Measurements from ENCODE around the gene RUFY2.
A peak's percentile ranks its signal among the peaks of the same experiment; 100 is the strongest.
"Not testable (repeated sequence)": the region's sequence is repeated elsewhere in the genome, so short reads cannot be mapped to it uniquely, and the experiment has no call there.

Gene RUFY2

DNA sequence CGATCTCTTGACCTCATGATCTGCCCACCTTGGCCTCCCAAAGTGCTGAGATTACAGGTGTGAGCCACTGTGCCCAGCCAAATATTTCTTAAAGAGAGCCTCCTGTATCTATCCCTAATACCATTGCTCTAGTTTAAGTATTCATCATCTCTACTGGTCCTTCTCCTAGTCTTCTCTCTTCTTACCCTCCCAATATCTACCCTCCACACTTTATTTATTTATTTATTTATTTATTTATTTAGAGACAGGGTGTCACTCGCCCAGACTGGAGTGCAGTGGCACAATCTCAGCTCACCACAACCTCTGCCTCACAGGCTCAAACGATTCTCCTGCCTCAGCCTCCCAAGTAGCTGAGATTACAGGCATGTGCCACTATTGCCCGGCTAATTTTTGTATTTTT, 82.7 kb downstream of the RUFY2 start:
- not testable (repeated sequence) for H3K9me3 Mint-ChIP-seq; H3K27me3 Mint-ChIP-seq; H3K4me3 Mint-ChIP-seq; H3K36me3 Mint-ChIP-seq; H3K27ac Mint-ChIP-seq; ATAC-seq (replicated peaks); DNase-seq
- H3K4me1 Mint-ChIP-seq: peaks cover 7 to 10% of the 10 kb centered on the region in 2 donors

DNA sequence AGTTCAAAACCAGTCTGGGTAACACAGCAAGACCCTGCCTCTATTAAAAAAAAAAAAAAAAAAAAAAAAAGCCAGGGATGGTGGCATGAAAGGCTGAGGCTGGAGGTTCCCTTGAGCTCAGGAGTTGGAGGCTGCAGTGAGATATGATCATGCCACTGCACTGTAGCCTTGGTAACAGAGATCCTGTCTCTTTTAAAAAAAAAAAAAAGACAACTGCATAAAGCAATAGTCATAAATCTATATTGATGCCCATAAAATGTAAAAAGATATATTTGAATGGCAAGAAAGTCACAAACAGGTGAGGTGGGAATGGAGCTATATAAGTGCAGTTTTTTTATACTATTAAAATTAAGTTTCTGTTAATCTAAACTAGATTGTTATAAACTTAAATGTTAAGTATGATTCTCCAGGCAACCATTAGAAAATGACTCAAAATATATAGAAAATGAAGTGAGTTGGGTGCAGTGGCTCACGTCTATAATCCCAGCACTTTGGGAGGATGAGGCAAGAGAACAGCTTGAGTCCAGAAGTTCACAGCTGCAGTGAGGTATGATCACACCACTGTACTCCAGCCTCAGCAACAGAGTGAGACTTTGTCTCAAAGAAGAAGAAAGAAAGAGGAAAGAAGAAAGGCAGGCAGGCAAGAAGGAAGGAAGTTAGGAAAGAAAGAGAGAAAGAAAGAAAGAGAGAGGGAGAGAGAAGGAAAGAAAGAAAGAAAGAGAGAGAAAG, 88.6 kb downstream of the RUFY2 start:
- H3K4me3 Mint-ChIP-seq: no peak overlapping the region
- no peak overlapping the region for H3K27ac Mint-ChIP-seq

DNA sequence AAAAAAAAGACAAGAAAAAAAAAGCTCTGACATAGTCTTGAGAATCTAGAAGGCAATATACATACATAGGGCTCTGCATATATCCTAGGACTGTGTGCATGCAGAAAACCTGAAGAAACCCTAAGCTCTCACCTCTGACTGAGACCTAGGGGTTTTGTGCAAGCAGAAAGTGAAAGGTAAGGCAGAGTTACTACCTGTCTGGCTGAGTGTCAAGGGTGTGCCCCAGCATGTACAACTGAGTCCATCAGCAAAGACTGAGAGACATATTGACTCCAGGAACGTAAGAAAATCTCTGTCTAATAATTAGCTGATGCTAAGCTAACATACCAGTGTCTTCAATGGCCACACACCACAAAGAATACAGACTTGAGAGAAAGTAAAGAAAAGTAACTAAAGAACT, 91.5 kb downstream of the RUFY2 start:
- H3K36me3 Mint-ChIP-seq: peaks cover 9 to 14% of the 10 kb centered on the region in 2 donors
- ATAC-seq (replicated peaks) (no peak), DNase-seq (no peak)
- H3K9me3 Mint-ChIP-seq: peaks cover 3 to 14% of the 10 kb centered on the region in 2 donors
- H3K27me3 Mint-ChIP-seq: no peaks in the 10 kb centered on the region
- no peak overlapping the region for H3K4me3 Mint-ChIP-seq
- no peak overlapping the region for H3K27ac Mint-ChIP-seq
- H3K4me1 Mint-ChIP-seq: peaks cover 0 to 4% of the 10 kb centered on the region in 2 donors

More for the DNA sequence above, 88.6 kb downstream of the RUFY2 start:
- DNase-seq: no peak
- no peak for ATAC-seq (replicated peaks)
- H3K27me3 Mint-ChIP-seq: no peaks in the 10 kb centered on the region
- peaks cover 4 to 14% of the 10 kb centered on the region in 2 donors for H3K9me3 Mint-ChIP-seq
- peaks cover 0 to 4% of the 10 kb centered on the region in 2 donors for H3K4me1 Mint-ChIP-seq
- H3K36me3 Mint-ChIP-seq: peaks cover 9 to 14% of the 10 kb centered on the region in 2 donors

DNA sequence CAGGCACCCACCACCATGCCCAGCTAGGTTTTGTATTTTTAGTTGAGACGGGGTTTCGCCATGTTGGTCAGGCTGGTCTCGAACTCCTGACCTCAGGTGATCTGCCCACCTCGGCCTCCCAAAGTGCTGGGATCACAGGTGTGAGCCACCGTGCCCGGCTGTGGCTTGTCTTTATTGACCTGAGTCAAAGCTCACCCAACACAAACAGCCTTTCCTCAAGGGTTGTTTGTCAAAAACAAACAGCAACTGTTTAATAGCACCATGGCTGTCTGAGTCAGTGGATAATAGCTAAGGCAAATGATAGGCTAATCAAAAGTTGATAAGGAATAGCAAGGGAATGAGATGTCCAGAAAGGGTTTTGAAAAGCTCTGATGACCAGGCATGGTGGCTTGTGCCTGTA, 92.1 kb downstream of the RUFY2 start:
- Mint-ChIP-seq H3K9me3 (peaks cover 3 to 14% of the 10 kb centered on the region in 2 donors), H3K36me3 (peaks cover 9 to 14% of the 10 kb centered on the region in 2 donors)
- H3K4me1 Mint-ChIP-seq; ATAC-seq (replicated peaks); DNase-seq; H3K4me3 Mint-ChIP-seq; H3K27me3 Mint-ChIP-seq; H3K27ac Mint-ChIP-seq: not testable (repeated sequence)

DNA sequence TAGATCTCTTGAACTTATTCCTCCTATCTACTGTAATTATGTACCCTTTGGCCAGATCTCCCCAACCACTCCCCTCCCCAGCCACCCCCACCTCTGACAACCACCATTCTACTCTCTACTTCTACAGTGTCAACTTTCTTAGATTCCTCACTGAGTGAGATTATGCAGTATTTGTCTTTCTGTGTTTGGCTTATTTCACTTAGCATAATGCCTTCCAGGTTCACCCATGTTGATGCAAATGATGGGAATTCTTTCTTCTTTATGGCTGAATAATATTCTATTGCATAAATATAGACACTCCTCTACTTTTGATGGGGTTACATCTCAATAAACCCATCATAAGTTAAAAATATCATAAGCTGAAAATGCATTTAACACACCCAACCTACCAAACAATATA, 96.5 kb downstream of the RUFY2 start:
- no peak for ATAC-seq (replicated peaks)
- H3K36me3 Mint-ChIP-seq: peaks cover 0 to under 1% of the 10 kb centered on the region in 2 donors
- no peaks in the 10 kb centered on the region for H3K4me1 Mint-ChIP-seq
- no peaks in the 10 kb centered on the region for H3K27me3 Mint-ChIP-seq
- H3K27ac Mint-ChIP-seq: no peak overlapping the region
- DNase-seq: no peak
- H3K4me3 Mint-ChIP-seq: no peak overlapping the region
- H3K9me3 Mint-ChIP-seq: no peaks in the 10 kb centered on the region

DNA sequence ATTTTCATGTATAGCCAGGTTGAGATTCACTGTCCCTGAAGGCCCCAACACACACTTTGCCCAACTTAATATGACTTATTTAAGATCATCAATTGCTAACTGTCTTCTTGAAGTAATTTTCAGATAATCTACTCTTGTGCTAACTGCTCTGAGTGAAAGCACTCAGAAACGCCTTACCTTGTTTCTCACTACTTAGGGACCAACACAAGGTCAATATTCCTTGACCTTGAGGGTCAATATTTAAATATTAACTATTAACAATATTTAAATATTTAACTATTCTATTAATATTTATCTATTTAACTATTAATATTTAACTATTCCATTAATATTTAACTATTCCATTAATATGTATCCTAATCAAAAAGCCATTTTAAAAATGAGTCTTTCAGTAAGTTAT, 101.2 kb downstream of the RUFY2 start:
- H3K9me3 Mint-ChIP-seq: no peaks in the 10 kb centered on the region
- ATAC-seq (replicated peaks) (no peak), DNase-seq (no peak)
- H3K36me3 Mint-ChIP-seq: no peaks in the 10 kb centered on the region
- no peak overlapping the region for H3K27ac Mint-ChIP-seq
- peaks cover 12 to 15% of the 10 kb centered on the region in 2 donors for H3K4me1 Mint-ChIP-seq
- H3K4me3 Mint-ChIP-seq: no peak overlapping the region
- no peaks in the 10 kb centered on the region for H3K27me3 Mint-ChIP-seq

DNA sequence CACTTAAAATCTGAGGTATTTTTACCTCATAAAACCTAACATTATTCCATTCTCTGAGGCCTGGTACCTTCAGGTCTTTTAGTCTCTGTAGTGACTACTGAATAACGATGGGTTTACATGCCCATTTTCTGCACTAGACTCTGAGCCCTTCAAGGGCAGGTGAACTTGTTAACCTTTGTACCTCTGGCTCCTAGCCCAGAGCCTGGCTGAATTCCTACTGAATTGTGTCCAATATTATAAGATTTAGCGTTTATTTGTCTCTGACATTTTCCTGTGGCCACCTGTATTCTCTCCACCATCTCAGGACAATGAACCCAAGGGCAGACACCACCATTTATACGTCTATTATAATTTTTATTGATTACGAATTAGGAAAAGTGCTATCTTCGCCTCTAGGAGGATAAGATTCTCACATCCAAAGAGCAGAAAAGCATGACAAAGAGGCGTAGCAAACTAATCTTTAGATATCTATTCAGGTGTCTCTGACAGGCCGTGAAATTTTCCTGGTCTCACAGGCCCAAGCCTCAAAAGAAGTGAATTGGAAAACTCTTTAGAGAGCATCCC, 103.1 kb downstream of the RUFY2 start:
- Mint-ChIP-seq H3K4me1 (peaks cover 22 to 27% of the 10 kb centered on the region in 2 donors), H3K4me3 (no peak overlapping the region)

DNA sequence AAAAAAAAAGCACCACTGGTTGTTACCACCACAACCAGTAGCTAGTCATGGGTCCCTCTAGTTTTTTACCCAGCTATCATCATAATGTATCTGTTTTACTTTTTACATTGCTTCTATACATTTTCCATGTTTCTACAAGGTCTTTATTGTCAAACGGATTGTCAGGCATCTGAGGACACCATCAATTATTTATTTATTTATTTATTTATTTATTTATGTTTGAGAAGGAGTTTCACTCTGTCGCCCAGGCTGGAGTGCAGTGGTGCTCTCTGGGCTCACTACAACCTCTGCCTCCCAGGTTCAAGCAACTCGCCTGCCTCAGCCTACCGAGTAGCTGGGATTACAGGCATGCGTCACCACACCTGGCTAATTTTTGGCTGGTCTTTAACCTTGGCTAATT, 104.2 kb downstream of the RUFY2 start:
- H3K27ac Mint-ChIP-seq: no peak overlapping the region
- no peaks in the 10 kb centered on the region for H3K36me3 Mint-ChIP-seq
- DNase-seq: no peak
- no peaks in the 10 kb centered on the region for H3K27me3 Mint-ChIP-seq
- ATAC-seq (replicated peaks): no peak
- no peaks in the 10 kb centered on the region for H3K9me3 Mint-ChIP-seq
- peaks cover 22 to 27% of the 10 kb centered on the region in 2 donors for H3K4me1 Mint-ChIP-seq
- no peak overlapping the region for H3K4me3 Mint-ChIP-seq

More for the DNA sequence above, 103.1 kb downstream of the RUFY2 start:
- DNase-seq (no peak), ATAC-seq (replicated peaks) (no peak)
- Mint-ChIP-seq H3K27ac (no peak overlapping the region), H3K9me3 (no peaks in the 10 kb centered on the region), H3K27me3 (no peaks in the 10 kb centered on the region), H3K36me3 (no peaks in the 10 kb centered on the region)

DNA sequence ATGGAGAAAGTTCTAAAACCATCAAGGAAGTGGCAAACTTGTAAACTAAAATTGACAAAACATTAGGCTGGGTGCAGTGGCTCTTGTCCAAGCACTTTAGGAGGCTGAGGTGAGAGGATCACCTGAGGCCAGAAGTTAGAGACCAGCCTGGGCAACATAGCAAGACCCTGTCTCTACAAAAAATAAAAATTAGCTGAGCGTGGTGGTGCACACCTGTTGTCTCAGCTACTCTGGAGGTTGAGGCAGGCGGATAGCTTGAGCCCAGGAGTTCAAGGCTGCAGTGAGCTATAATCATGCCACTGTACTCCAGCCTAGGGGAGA, 104.6 kb downstream of the RUFY2 start:
- H3K9me3 Mint-ChIP-seq: no peaks in the 10 kb centered on the region
- no peak overlapping the region for H3K27ac Mint-ChIP-seq
- H3K36me3 Mint-ChIP-seq: no peaks in the 10 kb centered on the region
- H3K4me1 Mint-ChIP-seq: peaks cover 22 to 27% of the 10 kb centered on the region in 2 donors
- DNase-seq (no peak), ATAC-seq (replicated peaks) (no peak)
- H3K27me3 Mint-ChIP-seq: no peaks in the 10 kb centered on the region
- no peak overlapping the region for H3K4me3 Mint-ChIP-seq

DNA sequence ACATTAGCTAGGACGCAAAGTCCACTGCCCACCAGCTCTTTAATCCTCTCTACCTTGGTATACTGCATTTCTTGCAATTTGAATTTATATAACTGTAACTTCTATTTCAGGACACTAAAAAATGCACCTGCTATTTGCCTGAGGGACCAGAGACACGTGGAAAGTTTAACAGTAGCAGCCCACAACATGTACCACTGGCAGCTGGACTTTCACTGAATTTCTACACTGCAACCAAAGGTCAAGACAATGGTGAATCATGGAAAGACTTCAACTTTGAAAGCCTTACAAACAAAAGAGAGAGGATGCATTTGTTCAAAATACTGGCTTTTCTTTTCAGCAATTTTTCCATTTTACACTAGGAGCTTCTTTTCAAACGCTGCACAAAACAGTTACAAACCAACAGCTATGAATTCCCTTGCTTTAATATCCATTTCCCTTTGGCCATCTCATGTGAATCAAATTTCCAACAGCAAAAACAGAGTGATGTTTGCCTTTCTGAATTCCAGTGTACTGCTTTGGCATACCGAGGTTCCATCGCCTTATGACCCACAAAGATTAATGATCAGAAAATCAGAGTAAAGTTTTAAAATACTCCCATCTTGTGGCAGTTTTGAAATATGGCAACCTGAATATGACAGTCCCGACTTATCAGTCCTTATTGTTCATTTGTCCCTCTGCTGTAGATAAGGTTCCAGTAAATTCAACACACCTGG, 105.1 kb downstream of the RUFY2 start:
- ATAC-seq (replicated peaks) (peak; percentile 60 to 66), DNase-seq (no peak)
- H3K36me3 Mint-ChIP-seq: no peaks in the 10 kb centered on the region
- H3K9me3 Mint-ChIP-seq: no peaks in the 10 kb centered on the region
- no peak overlapping the region for H3K27ac Mint-ChIP-seq
- no peaks in the 10 kb centered on the region for H3K27me3 Mint-ChIP-seq
- H3K4me1 Mint-ChIP-seq: peaks cover 22 to 27% of the 10 kb centered on the region in 2 donors
- peak overlapping the region in 1 of 2 donors; percentile 29 for H3K4me3 Mint-ChIP-seq

DNA sequence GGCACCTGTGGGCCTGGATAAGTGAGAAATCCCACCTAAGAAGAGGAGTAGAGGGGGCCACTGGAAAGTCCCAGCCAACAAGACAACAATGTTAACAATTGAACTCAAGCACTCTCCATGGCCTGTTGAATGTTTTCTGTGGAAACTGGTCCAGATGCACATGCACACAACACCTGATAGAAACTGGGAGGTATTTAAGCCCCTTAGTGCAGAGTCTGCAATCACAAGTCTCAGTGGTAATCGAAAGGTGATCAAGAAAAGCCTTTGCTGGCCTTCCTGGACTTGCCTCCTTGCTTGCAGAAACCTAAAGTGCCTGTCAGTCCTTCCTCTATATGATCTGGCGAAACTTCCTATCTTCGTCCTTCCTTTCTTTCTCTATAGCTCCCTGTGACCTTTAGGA, 105.8 kb downstream of the RUFY2 start:
- Mint-ChIP-seq H3K4me3 (peak overlapping the region; percentile 6 to 25), H3K36me3 (no peaks in the 10 kb centered on the region), H3K27ac (no peak overlapping the region), H3K9me3 (no peaks in the 10 kb centered on the region), H3K27me3 (no peaks in the 10 kb centered on the region), H3K4me1 (peaks cover 24 to 30% of the 10 kb centered on the region in 2 donors)
- DNase-seq (no peak), ATAC-seq (replicated peaks) (peak; percentile 33 to 53)

DNA sequence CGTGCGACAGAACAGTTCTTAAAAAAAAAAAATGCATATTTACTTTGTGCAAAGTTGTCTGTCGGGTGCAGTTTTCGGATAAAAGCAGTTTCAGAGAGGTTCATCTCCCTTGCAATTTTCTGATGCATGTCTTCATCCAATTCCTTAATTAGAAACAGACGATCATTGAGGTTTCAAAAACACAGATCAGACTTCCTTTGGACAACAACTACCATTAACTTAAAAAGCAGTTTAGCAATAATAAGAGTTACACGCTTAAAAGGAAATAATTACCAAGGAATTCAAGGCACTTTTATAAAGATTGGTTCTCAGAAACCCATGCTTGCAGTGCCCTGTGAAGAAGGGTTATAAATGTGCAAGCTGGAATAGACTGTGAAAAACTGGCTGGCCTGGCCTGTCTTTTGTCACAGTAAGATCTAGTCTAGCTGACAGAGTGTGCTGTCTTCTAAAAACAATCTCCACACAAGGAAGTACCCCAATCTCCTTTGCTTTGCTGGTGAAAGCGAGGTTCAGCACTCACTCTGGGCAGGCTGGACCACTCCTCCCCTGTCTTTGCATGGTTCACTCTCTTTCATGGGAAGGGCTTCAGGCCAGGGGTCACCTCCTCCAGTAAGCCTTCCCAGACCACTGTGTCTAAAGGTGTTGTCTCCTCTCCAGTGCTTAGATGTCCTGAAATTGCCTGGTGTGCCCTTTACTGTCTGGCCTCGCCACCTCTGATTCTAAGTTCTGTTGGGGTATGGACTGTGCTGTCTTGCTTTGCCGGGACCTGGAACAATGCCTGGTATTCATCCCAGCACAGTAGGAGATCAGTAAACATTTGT, 110.0 kb downstream of the RUFY2 start:
- Mint-ChIP-seq H3K27ac (no peak overlapping the region), H3K4me3 (no peak overlapping the region), H3K4me1 (peaks cover 22 to 30% of the 10 kb centered on the region in 2 donors), H3K27me3 (no peaks in the 10 kb centered on the region), H3K9me3 (peaks cover 0 to 2% of the 10 kb centered on the region in 2 donors), H3K36me3 (no peaks in the 10 kb centered on the region)
- ATAC-seq (replicated peaks) (no peak), DNase-seq (no peak)

Data from stimulated activated naive B cell treated with anti-CD40 and anti-IgM and Interleukin-4, amounts not matched to agents 10 μg/mL and 1 μg/mL and 100 μg/mL, for 72 hours (primary cell).